ENCODE data around the gene KLHL10. TPM values are rescaled to one million over a fixed set of nuclear protein-coding genes. Genes with fewer than 3 reads are reported as not detected.

The KLHL10 gene
- total and polyA plus RNA-seq, 2 of the 13 experiments (the other 11 are each of a cell fraction or from before 2014, with no cell fraction given) = 0.04 to 0.08 TPM

DNA sequence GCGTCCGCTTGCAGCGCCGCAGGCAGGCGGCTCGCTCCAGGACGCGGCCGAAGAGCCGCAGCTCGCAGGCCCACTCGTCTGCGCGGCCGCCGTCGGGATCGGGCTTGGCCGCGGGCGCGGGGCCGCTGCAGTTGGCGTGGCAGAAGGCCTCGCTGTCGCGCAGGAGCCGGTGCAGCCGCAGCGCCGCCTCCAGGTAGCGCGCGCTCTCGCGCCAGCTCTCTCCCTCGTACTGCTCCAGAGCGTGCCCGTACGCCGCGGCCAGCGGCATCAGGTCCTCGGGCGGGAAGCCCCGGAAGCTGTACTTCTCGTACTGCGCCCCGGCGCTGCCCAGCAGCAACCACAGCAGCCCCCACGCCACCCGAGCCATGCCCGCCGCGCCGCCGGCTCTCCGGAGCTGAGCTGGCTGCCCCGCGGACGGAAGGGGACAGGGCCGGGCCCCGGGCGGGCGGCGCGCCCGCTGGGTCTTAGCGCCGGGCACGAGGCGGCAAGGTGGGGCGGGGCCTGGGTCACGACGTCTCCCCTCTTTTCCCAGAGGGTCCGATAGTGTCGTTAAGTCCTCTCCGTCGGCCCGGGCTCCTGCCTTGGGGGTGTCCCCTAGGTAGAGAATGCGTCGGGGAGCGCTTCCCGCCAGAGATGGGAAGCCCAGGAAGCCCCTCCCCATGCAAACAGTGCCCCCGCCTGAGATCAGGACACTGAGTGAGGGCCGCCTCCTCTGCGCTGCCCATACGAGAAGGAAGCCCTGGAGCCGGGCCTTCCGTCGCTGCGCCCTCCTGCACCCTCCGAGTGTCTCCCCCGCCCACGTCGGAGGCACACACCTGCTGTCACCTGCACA, 25.9 kb upstream of the KLHL10 start, which contains the start of gene P3H4 (continued):
- TF ChIP-seq, protein P1, sequence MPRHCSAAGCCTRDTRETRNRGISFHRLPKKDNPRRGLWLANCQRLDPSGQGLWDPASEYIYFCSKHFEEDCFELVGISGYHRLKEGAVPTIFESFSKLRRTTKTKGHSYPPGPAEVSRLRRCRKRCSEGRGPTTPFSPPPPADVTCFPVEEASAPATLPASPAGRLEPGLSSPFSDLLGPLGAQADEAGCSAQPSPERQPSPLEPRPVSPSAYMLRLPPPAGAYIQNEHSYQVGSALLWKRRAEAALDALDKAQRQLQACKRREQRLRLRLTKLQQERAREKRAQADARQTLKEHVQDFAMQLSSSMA (CRISPR knock-in tag; IDR thresholded peaks at IDR 0.05) = 0 out of 2 replicates have a peak, but pooled peaks have one; percentile 20
- TF ChIP-seq ZNF710 (CRISPR knock-in tag; IDR thresholded peaks at IDR 0.05; ENCODE audit: borderline replicate concordance) (peak; percentile 90), ARID5B (CRISPR knock-in tag; IDR thresholded peaks at IDR 0.05) (0 out of 2 replicates have a peak, but pooled peaks have one; percentile 5), FOXO1 (CRISPR knock-in tag; IDR thresholded peaks at IDR 0.05) (peak; percentile 50; the same call in 1 of the 2 replicates), ZBTB7B (CRISPR knock-in tag; IDR thresholded peaks at IDR 0.05) (peak; percentile 28; the same call in 1 of the 2 replicates), CREM (IDR thresholded peaks at IDR 0.05) (no peak), CREM (CRISPR knock-in tag; IDR thresholded peaks at IDR 0.05) (no peak), KDM1A (CRISPR knock-in tag; IDR thresholded peaks at IDR 0.05) (no peak), GATA4 (IDR thresholded peaks at IDR 0.05; ENCODE audit: borderline replicate concordance, low read depth) (no peak; the same call in 1 of the 2 replicates), PHF5A (CRISPR knock-in tag; IDR thresholded peaks at IDR 0.05; ENCODE audit: low read depth, unreplicated experiment) (no peak), ZNF296 (CRISPR knock-in tag; conservative IDR thresholded peaks at IDR 0.05) (no peak), SOX6 (IDR thresholded peaks at IDR 0.05) (no peak), SOX6 (CRISPR knock-in tag; IDR thresholded peaks at IDR 0.05) (peak; percentile 59), ZNF441 (CRISPR knock-in tag; IDR thresholded peaks at IDR 0.05; ENCODE audit: borderline replicate concordance) (peak; percentile 75; the same call in 1 of the 2 replicates), NCOA1 (CRISPR knock-in tag; IDR thresholded peaks at IDR 0.05) (no peak; the same call in 1 of the 2 replicates), ZNF766 (CRISPR knock-in tag; IDR thresholded peaks at IDR 0.05; ENCODE audit: borderline replicate concordance) (peak; percentile 82; the same call in 1 of the 2 replicates), RARA (CRISPR knock-in tag; IDR thresholded peaks at IDR 0.05) (no peak)
- TF ChIP-seq, protein P2, sequence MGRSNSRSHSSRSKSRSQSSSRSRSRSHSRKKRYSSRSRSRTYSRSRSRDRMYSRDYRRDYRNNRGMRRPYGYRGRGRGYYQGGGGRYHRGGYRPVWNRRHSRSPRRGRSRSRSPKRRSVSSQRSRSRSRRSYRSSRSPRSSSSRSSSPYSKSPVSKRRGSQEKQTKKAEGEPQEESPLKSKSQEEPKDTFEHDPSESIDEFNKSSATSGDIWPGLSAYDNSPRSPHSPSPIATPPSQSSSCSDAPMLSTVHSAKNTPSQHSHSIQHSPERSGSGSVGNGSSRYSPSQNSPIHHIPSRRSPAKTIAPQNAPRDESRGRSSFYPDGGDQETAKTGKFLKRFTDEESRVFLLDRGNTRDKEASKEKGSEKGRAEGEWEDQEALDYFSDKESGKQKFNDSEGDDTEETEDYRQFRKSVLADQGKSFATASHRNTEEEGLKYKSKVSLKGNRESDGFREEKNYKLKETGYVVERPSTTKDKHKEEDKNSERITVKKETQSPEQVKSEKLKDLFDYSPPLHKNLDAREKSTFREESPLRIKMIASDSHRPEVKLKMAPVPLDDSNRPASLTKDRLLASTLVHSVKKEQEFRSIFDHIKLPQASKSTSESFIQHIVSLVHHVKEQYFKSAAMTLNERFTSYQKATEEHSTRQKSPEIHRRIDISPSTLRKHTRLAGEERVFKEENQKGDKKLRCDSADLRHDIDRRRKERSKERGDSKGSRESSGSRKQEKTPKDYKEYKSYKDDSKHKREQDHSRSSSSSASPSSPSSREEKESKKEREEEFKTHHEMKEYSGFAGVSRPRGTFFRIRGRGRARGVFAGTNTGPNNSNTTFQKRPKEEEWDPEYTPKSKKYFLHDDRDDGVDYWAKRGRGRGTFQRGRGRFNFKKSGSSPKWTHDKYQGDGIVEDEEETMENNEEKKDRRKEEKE (IDR thresholded peaks at IDR 0.05) = no peak
- TF ChIP-seq, protein P3, sequence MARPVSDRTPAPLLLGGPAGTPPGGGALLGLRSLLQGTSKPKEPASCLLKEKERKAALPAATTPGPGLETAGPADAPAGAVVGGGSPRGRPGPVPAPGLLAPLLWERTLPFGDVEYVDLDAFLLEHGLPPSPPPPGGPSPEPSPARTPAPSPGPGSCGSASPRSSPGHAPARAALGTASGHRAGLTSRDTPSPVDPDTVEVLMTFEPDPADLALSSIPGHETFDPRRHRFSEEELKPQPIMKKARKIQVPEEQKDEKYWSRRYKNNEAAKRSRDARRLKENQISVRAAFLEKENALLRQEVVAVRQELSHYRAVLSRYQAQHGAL (CRISPR knock-in tag; IDR thresholded peaks at IDR 0.05; ENCODE audit: not compliant biosample characterization) = peak; percentile 93
